Right lobe of liver (tissue), 6 donors: ENCODE results near the gene NFATC3. TPM values are rescaled to one million over a fixed set of nuclear protein-coding genes. Genes with fewer than 3 reads are reported as not detected.
"Not testable (repeated sequence)": the region's sequence is repeated elsewhere in the genome, so short reads cannot be mapped to it uniquely, and the experiment has no call there.

Experiments used
- ATAC-seq, 4 donors: fragments of 200-7000 bp; cut with Tn5 transposase; one replicate each; pipeline ENCODE4 v1.9.1; 2020; ENCODE audit warnings: mild to moderate bottlenecking in 4 of 4, moderate library complexity in 4 of 4
- DNase-seq, 3 donors: peaks; one replicate each; pipeline ENCODE4 v3.0.0-alpha.2; 2020
- H3K27ac ChIP-seq, 3 donors: fragments of 200-600 bp; one replicate each; pipeline ENCODE4 v1.8.0; 2022
- H3K27me3 ChIP-seq, 2 donors: fragments of 200-600 bp; one replicate each; pipeline ENCODE4 v1.8.0; 2022
- H3K36me3 ChIP-seq, 4 donors: fragments of 200-600 bp; sonication (generic) in 1 of 4; one replicate each; pipeline versions ENCODE4 v1.5.1 to v1.8.0; 2017 to 2022; ENCODE audit warnings: control low read depth in 1 of 4
- H3K4me1 ChIP-seq, 4 donors: fragments of 200-600 bp; sonication (generic) in 1 of 4; one replicate each; pipeline versions ENCODE4 v1.5.1 to v1.8.0; 2017 to 2022; ENCODE audit warnings: control low read depth in 1 of 4
- H3K4me3 ChIP-seq, 3 donors: fragments of 200-600 bp; one replicate each; pipeline ENCODE4 v1.8.0; 2022
- H3K9me3 ChIP-seq, 4 donors: fragments of 200-600 bp; sonication (generic) in 1 of 4; one replicate each; pipeline versions ENCODE4 v1.5.1 to v1.8.0; 2017 to 2022; ENCODE audit warnings: control low read depth in 1 of 4
- CTCF ChIP-seq, 4 donors: fragments of 200-600 bp in 3 of 4; fragments of 450-650 bp in 1 of 4; IDR thresholded peaks; one replicate each; pipeline versions ENCODE4 v1.5.1 to v1.8.0; 2016 to 2022; ENCODE audit warnings: antibody characterized with exemption in 4 of 4, mild to moderate bottlenecking in 2 of 4
- POLR2A ChIP-seq: fragments of 450-650 bp; IDR thresholded peaks from one replicate; pipeline ENCODE4 v1.6.1; 2017; ENCODE audit warnings: antibody characterized with exemption, mild to moderate bottlenecking
- WGBS: methylation state at CpG from one replicate; pipeline ENCODE4 v1.1.6; 2018; ENCODE audit warnings: low coverage, low lambda C conversion rate; ENCODE audit not compliant: insufficient coverage; ENCODE audit errors: missing lambda C conversion rate; 5-methylcytosine and 5-hydroxymethylcytosine counted together
- intact Hi-C, 2 donors: fragments of 100-400 bp; cut with DNase I; formaldehyde crosslinking; loops; one replicate each; pipeline versions ENCODE4 v1.11.2 to v1.14.1; 2022
- total RNA-seq, 6 experiments: library from RNA; depleted of rRNA in 2 of 6; stranded (reverse); fragments of >200 nt in 2 of 6; fragmentation: NEBNext Ultra II Directional in 3 of 6; extraction: Animal tissue kit (Norgen Biotek cat#: 25700) in 3 of 6; gene quantifications; one replicate each; pipeline versions ENCODE4 v1.1.0 to v1.2.4, GENCODE V29; 2016 to 2023
- donor health status: DM: no; HTN: yes; CAD: no.
- donor health status: DM: no; HTN: no; CAD: no.
- donor health status: DM: no; HTN: no; CAD: no.
- donor health status: DM: no; HTN: yes; CAD: no.
- donor health status: DM: no; HTN: yes; CAD: no.

The NFATC3 gene
- total RNA-seq, 6 experiments from 2014 or later, result 19.9 to 30.1 (median 25.1) TPM

- Histone ChIP-seq H3K9me3 (no peaks in the 10 kb centered on the region), H3K27me3 (no peaks in the 10 kb centered on the region), H3K36me3 (no peaks in the 10 kb centered on the region), H3K27ac (no peak overlapping the region), H3K4me1 (peaks cover 0 to 50% (median 17%) of the 10 kb centered on the region in 4 donors), H3K4me3 (no peak overlapping the region)
- intact Hi-C loops, result no loop called here
- no peak for ATAC-seq
- TF ChIP-seq POLR2A, result no peak
- no peak for TF ChIP-seq CTCF (IDR thresholded peaks at IDR 0.05)
- no peak for DNase-seq
- WGBS, result 19% methylated on average over 3 of the region's 3 CpGs
Measured at GRCh38 chr16:68090130-68090529, 5.0 kb downstream of the NFATC3 start.

GRCh38 chr16:68090533-68090932 lies 5.4 kb downstream of the NFATC3 start:
- no peaks in the 10 kb centered on the region for H3K36me3 ChIP-seq
- H3K27ac ChIP-seq, result no peak overlapping the region
- WGBS, result 46% methylated on average over 3 of the region's 3 CpGs
- no peaks in the 10 kb centered on the region for H3K27me3 ChIP-seq
- ATAC-seq, result no peak
- TF ChIP-seq CTCF (IDR thresholded peaks at IDR 0.05) (no peak), POLR2A (no peak)
- no peaks in the 10 kb centered on the region for H3K9me3 ChIP-seq
- H3K4me3 ChIP-seq, result no peak overlapping the region
- peaks cover 0 to 50% (median 17%) of the 10 kb centered on the region in 4 donors for H3K4me1 ChIP-seq
- DNase-seq, result no peak
- intact Hi-C loops, result no loop called here

- H3K4me3 ChIP-seq, result no peak overlapping the region
- H3K27me3 ChIP-seq, result no peaks in the 10 kb centered on the region
- TF ChIP-seq CTCF (IDR thresholded peaks at IDR 0.05) (no peak), POLR2A (no peak)
- intact Hi-C loops, result no loop called here
- no peaks in the 10 kb centered on the region for H3K9me3 ChIP-seq
- 74% methylated on average over 5 of the region's 5 CpGs for WGBS
- ATAC-seq (peak; percentile 49 to 73 (median 60)), DNase-seq (no peak)
- peaks cover 0 to 52% (median 20%) of the 10 kb centered on the region in 4 donors for H3K4me1 ChIP-seq
- H3K36me3 ChIP-seq, result no peaks in the 10 kb centered on the region
- no peak overlapping the region for H3K27ac ChIP-seq
Measured at GRCh38 chr16:68091380-68092261, 6.5 kb downstream of the NFATC3 start.

- H3K4me1 ChIP-seq, result peaks cover 0 to 50% (median 20%) of the 10 kb centered on the region in 4 donors
- WGBS, result 87% methylated on average over 6 of the region's 10 CpGs
- DNase-seq, H3K27me3 ChIP-seq, H3K36me3 ChIP-seq, H3K9me3 ChIP-seq, ATAC-seq, H3K27ac ChIP-seq, H3K4me3 ChIP-seq, intact Hi-C loops: not testable (repeated sequence)
Measured at GRCh38 chr16:68092275-68092674, 7.1 kb downstream of the NFATC3 start.

- no peak for DNase-seq
- H3K27ac ChIP-seq, result no peak overlapping the region
- peak; percentile 36 to 73 (median 52) for ATAC-seq
- WGBS, result 66% methylated on average over 5 of the region's 5 CpGs
- H3K36me3 ChIP-seq, result no peaks in the 10 kb centered on the region
- no peak overlapping the region for H3K4me3 ChIP-seq
- intact Hi-C loops, result no loop called here
- peaks cover 0 to 45% (median 13%) of the 10 kb centered on the region in 4 donors for H3K4me1 ChIP-seq
- no peaks in the 10 kb centered on the region for H3K27me3 ChIP-seq
- no peaks in the 10 kb centered on the region for H3K9me3 ChIP-seq
- peak; percentile 27 to 51 (median 32) for TF ChIP-seq CTCF (IDR thresholded peaks at IDR 0.05)
- TF ChIP-seq POLR2A, result no peak
Measured at GRCh38 chr16:68093816-68094613, 8.8 kb downstream of the NFATC3 start.
